ENCODE data around the gene TMC3.

TMC3 gene

DNA sequence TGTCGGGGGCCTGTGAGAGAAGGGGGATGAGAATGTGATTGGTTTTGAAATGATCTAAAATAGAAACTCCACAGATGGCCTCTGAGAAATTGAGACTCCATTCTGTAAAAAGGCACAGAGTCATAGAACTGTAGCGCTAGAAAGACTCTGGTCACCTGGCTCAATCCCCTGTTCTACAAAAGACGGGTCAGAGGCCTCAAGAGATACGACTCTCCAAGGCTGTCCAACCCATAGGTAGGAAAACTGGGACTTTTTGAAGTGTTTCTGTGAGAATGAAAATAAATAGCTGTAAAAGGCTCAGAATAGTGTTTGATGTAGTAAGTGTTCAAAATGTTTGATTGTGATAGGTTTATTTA lies 11.7 kb upstream of the TMC3 start:
- H3K9ac ChIP-seq (ENCODE audit: low read depth in 1 of 2, low read length in 2 of 2), result no peak overlapping the region
- H3K4me3 ChIP-seq (ENCODE audit: low read depth in 1 of 2, low read length in 2 of 2), result no peak overlapping the region
- H3K4me1 ChIP-seq (ENCODE audit: control insufficient read depth in 1 of 2, insufficient read depth in 2 of 2, low read length in 2 of 2), result peaks cover 9 to 24% of the 10 kb centered on the region in 2 donors
- no peaks in the 10 kb centered on the region for H3K9me3 ChIP-seq (ENCODE audit: control insufficient read depth in 1 of 2, low read length in 2 of 2)
- H3K27me3 ChIP-seq (ENCODE audit: control insufficient read depth in 1 of 2, insufficient read depth in 2 of 2, low read length in 2 of 2), result no peaks in the 10 kb centered on the region
- H3K27ac ChIP-seq (ENCODE audit: low read depth, low read length), result no peak overlapping the region
- H3K36me3 ChIP-seq (ENCODE audit: control insufficient read depth in 1 of 2, insufficient read depth in 2 of 2, low read length in 2 of 2), result no peaks in the 10 kb centered on the region

DNA sequence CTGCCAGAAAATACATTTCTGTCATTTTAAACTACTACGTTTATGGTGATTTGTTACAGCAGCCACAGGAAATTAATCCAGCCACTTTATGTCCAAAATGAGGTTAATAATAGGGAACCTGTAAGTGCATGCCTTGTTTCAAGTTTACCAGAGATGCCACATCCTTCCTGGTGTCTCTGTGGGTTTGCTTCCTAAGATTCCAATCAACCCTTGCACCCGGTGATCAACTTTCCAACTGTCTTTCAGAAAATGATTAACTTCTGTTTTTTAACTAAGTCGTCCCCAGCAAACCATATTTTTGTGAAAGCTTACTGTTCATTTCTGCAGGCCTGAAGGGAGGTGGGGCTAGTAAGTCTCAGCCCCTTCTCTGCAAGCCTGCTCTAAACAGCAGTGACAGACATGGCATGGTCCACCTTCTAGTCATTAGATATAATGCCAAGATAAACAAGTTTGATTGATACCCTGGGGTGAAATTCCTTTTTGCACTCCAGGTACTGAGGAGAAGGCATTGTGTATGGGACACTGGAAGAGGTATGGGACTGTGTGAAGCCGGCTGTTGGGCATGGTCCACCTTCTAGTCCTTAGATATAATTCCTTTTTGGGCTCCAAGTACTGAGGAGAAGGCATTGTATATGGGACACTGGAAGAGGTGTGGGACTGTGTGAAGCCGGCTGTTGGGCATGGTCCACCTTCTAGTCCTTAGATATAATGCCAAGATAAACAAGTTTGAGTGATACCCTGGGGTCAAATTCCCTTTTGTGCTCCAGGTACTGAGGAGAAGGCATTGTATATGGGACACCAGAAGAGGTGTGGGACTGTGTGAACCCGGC lies 11.1 kb upstream of the TMC3 start:
- Histone ChIP-seq H3K4me3 (ENCODE audit: low read depth in 1 of 2, low read length in 2 of 2) (no peak overlapping the region), H3K9me3 (ENCODE audit: control insufficient read depth in 1 of 2, low read length in 2 of 2) (no peaks in the 10 kb centered on the region), H3K27ac (ENCODE audit: low read depth, low read length) (no peak overlapping the region), H3K27me3 (ENCODE audit: control insufficient read depth in 1 of 2, insufficient read depth in 2 of 2, low read length in 2 of 2) (no peaks in the 10 kb centered on the region), H3K36me3 (ENCODE audit: control insufficient read depth in 1 of 2, insufficient read depth in 2 of 2, low read length in 2 of 2) (no peaks in the 10 kb centered on the region), H3K4me1 (ENCODE audit: control insufficient read depth in 1 of 2, insufficient read depth in 2 of 2, low read length in 2 of 2) (peaks cover 9 to 24% of the 10 kb centered on the region in 2 donors), H3K9ac (ENCODE audit: low read depth in 1 of 2, low read length in 2 of 2) (no peak overlapping the region)

DNA sequence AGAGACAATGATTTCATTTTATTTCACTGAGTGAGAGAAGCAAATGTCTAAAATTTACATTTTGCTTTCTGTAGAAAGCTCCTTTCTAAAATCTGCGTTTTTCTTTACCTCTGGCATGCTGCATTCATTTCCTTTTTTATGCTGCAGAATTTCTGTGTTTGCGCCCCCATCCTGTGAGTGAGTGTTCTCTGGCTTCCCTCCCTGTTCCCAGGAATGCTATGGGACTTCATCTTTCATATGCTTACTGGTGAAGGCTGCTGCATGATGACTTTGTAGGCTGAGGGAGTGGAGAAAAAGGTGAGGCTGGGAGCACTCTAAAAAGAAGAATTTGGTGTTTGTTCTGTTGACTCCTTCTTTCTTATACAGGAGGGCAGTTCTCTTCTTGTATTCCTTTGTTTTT lies 7.7 kb upstream of the TMC3 start:
- Histone ChIP-seq H3K9me3 (ENCODE audit: control insufficient read depth in 1 of 2, low read length in 2 of 2) (no peaks in the 10 kb centered on the region), H3K36me3 (ENCODE audit: control insufficient read depth in 1 of 2, insufficient read depth in 2 of 2, low read length in 2 of 2) (no peaks in the 10 kb centered on the region), H3K9ac (ENCODE audit: low read depth in 1 of 2, low read length in 2 of 2) (no peak overlapping the region), H3K27me3 (ENCODE audit: control insufficient read depth in 1 of 2, insufficient read depth in 2 of 2, low read length in 2 of 2) (peaks cover 0 to 3% of the 10 kb centered on the region in 2 donors), H3K4me1 (ENCODE audit: control insufficient read depth in 1 of 2, insufficient read depth in 2 of 2, low read length in 2 of 2) (peaks cover 7 to 14% of the 10 kb centered on the region in 2 donors), H3K27ac (ENCODE audit: low read depth, low read length) (no peak overlapping the region), H3K4me3 (ENCODE audit: low read depth in 1 of 2, low read length in 2 of 2) (no peak overlapping the region)

DNA sequence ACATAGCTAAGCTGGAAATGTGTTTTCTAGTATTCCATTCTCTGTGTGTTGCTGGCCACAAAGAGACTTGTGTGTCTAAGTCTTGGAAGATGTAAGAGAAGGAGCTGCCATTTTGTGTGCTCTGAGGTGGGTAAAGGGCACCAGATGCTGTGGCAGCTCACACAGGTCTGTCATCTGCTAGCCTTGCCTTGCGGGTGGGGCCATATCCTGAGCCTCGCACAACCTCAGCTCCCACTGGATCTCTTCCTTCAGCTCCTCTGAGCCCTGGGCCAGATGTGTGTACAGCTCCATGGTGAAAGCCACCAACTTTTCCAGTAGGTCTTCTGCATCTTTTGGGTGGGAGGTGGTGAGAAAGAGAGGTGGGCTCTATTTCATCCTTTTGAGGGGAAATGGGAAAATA lies 6.7 kb upstream of the TMC3 start:
- H3K9me3 ChIP-seq (ENCODE audit: control insufficient read depth in 1 of 2, low read length in 2 of 2), result no peaks in the 10 kb centered on the region
- H3K27ac ChIP-seq (ENCODE audit: low read depth, low read length), result no peak overlapping the region
- no peak overlapping the region for H3K4me3 ChIP-seq (ENCODE audit: low read depth in 1 of 2, low read length in 2 of 2)
- H3K9ac ChIP-seq (ENCODE audit: low read depth in 1 of 2, low read length in 2 of 2), result no peak overlapping the region
- H3K27me3 ChIP-seq (ENCODE audit: control insufficient read depth in 1 of 2, insufficient read depth in 2 of 2, low read length in 2 of 2), result peaks cover 0 to 3% of the 10 kb centered on the region in 2 donors
- peaks cover 6 to 7% of the 10 kb centered on the region in 2 donors for H3K4me1 ChIP-seq (ENCODE audit: control insufficient read depth in 1 of 2, insufficient read depth in 2 of 2, low read length in 2 of 2)
- no peaks in the 10 kb centered on the region for H3K36me3 ChIP-seq (ENCODE audit: control insufficient read depth in 1 of 2, insufficient read depth in 2 of 2, low read length in 2 of 2)

DNA sequence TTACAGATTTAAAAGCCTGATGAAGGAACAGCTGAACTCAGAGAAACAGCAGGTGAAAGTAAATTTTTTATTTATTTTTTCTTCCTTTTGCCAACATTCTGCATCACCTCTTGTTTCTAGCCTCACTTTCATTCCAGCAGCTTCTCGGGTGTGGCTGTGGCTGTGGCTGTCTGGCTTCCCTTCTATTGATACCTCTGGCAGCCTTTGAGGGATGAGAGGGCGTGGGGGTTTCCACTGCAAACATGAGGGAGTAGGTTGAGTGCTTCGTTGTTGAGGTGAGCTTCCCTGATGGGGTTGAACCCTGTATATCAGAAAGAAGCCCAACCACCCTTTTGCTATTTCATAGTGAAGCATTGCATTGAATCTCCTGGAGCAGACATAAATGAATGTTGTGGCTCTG lies 6.2 kb upstream of the TMC3 start:
- H3K4me3 ChIP-seq (ENCODE audit: low read depth in 1 of 2, low read length in 2 of 2), result no peak overlapping the region
- H3K27me3 ChIP-seq (ENCODE audit: control insufficient read depth in 1 of 2, insufficient read depth in 2 of 2, low read length in 2 of 2), result peaks cover 0 to 3% of the 10 kb centered on the region in 2 donors
- peaks cover 3 to 4% of the 10 kb centered on the region in 2 donors for H3K4me1 ChIP-seq (ENCODE audit: control insufficient read depth in 1 of 2, insufficient read depth in 2 of 2, low read length in 2 of 2)
- no peaks in the 10 kb centered on the region for H3K36me3 ChIP-seq (ENCODE audit: control insufficient read depth in 1 of 2, insufficient read depth in 2 of 2, low read length in 2 of 2)
- no peaks in the 10 kb centered on the region for H3K9me3 ChIP-seq (ENCODE audit: control insufficient read depth in 1 of 2, low read length in 2 of 2)
- H3K27ac ChIP-seq (ENCODE audit: low read depth, low read length), result no peak overlapping the region
- no peak overlapping the region for H3K9ac ChIP-seq (ENCODE audit: low read depth in 1 of 2, low read length in 2 of 2)

DNA sequence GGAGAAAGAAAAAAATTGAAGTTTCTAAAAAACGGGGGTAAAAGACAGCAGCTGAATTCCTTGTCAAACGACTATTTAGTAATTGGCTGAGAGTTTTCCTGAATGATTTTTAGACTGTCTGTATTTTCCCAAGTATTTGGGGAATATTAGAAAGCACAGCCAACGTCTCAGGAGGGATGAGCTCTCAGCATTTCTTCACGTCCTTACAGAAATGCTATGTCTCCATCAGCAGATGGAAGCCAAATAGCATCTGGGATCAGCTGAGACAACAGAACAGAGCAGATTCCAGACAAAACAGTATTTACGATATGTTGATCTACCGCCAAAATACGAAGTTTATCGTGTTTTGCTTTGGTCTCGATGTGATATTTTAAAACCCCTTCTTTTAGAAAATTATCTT lies 5.3 kb upstream of the TMC3 start:
- Histone ChIP-seq H3K27ac (ENCODE audit: low read depth, low read length) (no peak overlapping the region), H3K9me3 (ENCODE audit: control insufficient read depth in 1 of 2, low read length in 2 of 2) (no peaks in the 10 kb centered on the region), H3K9ac (ENCODE audit: low read depth in 1 of 2, low read length in 2 of 2) (no peak overlapping the region), H3K4me3 (ENCODE audit: low read depth in 1 of 2, low read length in 2 of 2) (no peak overlapping the region), H3K4me1 (ENCODE audit: control insufficient read depth in 1 of 2, insufficient read depth in 2 of 2, low read length in 2 of 2) (no peaks in the 10 kb centered on the region), H3K27me3 (ENCODE audit: control insufficient read depth in 1 of 2, insufficient read depth in 2 of 2, low read length in 2 of 2) (peaks cover 0 to 3% of the 10 kb centered on the region in 2 donors), H3K36me3 (ENCODE audit: control insufficient read depth in 1 of 2, insufficient read depth in 2 of 2, low read length in 2 of 2) (no peaks in the 10 kb centered on the region)

DNA sequence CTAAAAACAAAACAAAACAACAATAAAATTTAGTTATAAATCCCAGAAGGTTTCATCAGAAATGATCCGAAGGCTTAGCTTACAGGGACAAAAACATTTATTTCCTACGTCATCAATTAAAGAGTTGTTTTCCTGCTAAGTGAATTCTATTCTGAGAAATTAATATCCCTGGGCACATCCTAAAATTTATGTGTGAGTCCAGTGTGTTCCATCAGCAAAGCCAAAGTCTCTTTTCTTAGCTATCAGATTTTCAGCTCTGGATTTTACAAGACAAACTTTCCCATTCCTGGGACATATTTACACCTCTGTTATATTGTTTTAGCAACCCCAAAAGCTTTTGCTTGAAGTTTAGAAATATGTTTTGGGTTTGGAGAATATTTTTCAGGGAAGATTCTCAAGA lies 4.4 kb upstream of the TMC3 start:
- Histone ChIP-seq H3K27ac (ENCODE audit: low read depth, low read length) (no peak overlapping the region), H3K36me3 (ENCODE audit: control insufficient read depth in 1 of 2, insufficient read depth in 2 of 2, low read length in 2 of 2) (no peaks in the 10 kb centered on the region), H3K9me3 (ENCODE audit: control insufficient read depth in 1 of 2, low read length in 2 of 2) (no peaks in the 10 kb centered on the region), H3K4me3 (ENCODE audit: low read depth in 1 of 2, low read length in 2 of 2) (no peak overlapping the region), H3K9ac (ENCODE audit: low read depth in 1 of 2, low read length in 2 of 2) (no peak overlapping the region), H3K27me3 (ENCODE audit: control insufficient read depth in 1 of 2, insufficient read depth in 2 of 2, low read length in 2 of 2) (peaks cover 0 to 3% of the 10 kb centered on the region in 2 donors), H3K4me1 (ENCODE audit: control insufficient read depth in 1 of 2, insufficient read depth in 2 of 2, low read length in 2 of 2) (no peaks in the 10 kb centered on the region)

DNA sequence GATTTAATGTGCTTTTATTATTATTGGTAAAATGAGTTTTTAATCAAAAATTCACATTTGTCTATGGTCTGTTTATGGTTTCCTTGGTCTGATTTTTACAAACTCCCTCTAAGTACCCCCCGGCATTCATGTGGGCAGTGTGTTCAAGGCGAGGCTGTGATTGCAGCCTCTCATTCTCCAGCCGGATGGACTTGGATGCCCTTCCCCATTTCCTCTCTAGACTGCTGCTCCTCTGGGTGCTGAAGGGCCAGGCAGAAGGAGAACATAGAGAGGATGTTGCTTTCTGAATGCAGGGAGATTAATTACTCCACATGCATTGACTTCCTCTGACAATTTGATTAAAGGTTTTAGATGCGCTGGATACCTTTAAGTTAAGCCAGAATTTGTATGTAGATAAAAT lies 3.9 kb upstream of the TMC3 start:
- H3K36me3 ChIP-seq (ENCODE audit: control insufficient read depth in 1 of 2, insufficient read depth in 2 of 2, low read length in 2 of 2), result no peaks in the 10 kb centered on the region
- H3K9ac ChIP-seq (ENCODE audit: low read depth in 1 of 2, low read length in 2 of 2), result no peak overlapping the region
- H3K4me3 ChIP-seq (ENCODE audit: low read depth in 1 of 2, low read length in 2 of 2), result no peak overlapping the region
- H3K9me3 ChIP-seq (ENCODE audit: control insufficient read depth in 1 of 2, low read length in 2 of 2), result no peaks in the 10 kb centered on the region
- no peaks in the 10 kb centered on the region for H3K4me1 ChIP-seq (ENCODE audit: control insufficient read depth in 1 of 2, insufficient read depth in 2 of 2, low read length in 2 of 2)
- H3K27me3 ChIP-seq (ENCODE audit: control insufficient read depth in 1 of 2, insufficient read depth in 2 of 2, low read length in 2 of 2), result peaks cover 0 to 3% of the 10 kb centered on the region in 2 donors
- no peak overlapping the region for H3K27ac ChIP-seq (ENCODE audit: low read depth, low read length)

DNA sequence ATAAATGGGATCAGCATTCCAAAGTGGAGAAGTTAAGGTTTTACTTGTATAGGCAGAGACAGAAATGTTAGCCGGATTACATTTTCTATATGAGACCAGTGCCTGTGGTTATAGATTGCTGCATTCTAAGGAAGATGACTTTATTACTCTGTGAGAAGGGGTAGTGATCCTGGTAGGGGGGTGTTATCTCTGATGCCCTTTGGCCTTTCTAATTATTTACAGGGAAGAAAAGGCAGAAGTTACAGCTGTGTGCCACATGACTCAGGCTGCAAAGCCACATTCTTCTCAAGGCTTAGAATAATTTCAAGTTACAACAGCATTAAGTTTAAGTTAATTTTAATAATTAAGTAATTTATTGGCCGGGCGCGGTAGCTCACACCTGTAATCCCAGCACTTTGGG lies 2.2 kb upstream of the TMC3 start:
- Histone ChIP-seq H3K9me3 (ENCODE audit: control insufficient read depth in 1 of 2, low read length in 2 of 2) (no peaks in the 10 kb centered on the region), H3K36me3 (ENCODE audit: control insufficient read depth in 1 of 2, insufficient read depth in 2 of 2, low read length in 2 of 2) (no peaks in the 10 kb centered on the region), H3K4me3 (ENCODE audit: low read depth in 1 of 2, low read length in 2 of 2) (no peak overlapping the region), H3K9ac (ENCODE audit: low read depth in 1 of 2, low read length in 2 of 2) (no peak overlapping the region), H3K4me1 (ENCODE audit: control insufficient read depth in 1 of 2, insufficient read depth in 2 of 2, low read length in 2 of 2) (no peaks in the 10 kb centered on the region), H3K27ac (ENCODE audit: low read depth, low read length) (no peak overlapping the region), H3K27me3 (ENCODE audit: control insufficient read depth in 1 of 2, insufficient read depth in 2 of 2, low read length in 2 of 2) (peaks cover 0 to 3% of the 10 kb centered on the region in 2 donors)

DNA sequence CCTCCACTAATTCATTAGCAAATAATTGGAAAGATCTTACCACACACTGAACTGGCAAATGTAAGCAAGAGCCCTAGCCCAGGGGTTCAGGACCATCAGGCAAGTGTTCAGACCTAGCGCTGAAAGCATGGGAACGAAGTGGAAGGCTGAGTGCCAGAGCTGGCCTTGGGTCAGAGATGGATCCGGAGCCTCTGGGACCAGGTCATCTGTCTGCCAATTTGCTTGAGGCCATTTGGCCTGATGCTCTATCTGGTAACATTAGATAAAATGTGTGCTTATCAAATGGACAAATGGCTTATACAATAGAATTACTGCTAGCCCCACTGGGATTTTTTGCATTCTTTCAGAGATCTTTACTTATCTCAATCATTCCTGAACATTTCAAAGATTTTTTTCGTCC lies 1.4 kb upstream of the TMC3 start:
- H3K27ac ChIP-seq (ENCODE audit: low read depth, low read length), result no peak overlapping the region

More for the DNA sequence above, 1.4 kb upstream of the TMC3 start:
- H3K4me3 ChIP-seq (ENCODE audit: low read depth in 1 of 2, low read length in 2 of 2), result no peak overlapping the region
- H3K4me1 ChIP-seq (ENCODE audit: control insufficient read depth in 1 of 2, insufficient read depth in 2 of 2, low read length in 2 of 2), result no peaks in the 10 kb centered on the region
- H3K27me3 ChIP-seq (ENCODE audit: control insufficient read depth in 1 of 2, insufficient read depth in 2 of 2, low read length in 2 of 2), result peaks cover 0 to 3% of the 10 kb centered on the region in 2 donors
- no peaks in the 10 kb centered on the region for H3K9me3 ChIP-seq (ENCODE audit: control insufficient read depth in 1 of 2, low read length in 2 of 2)
- no peak overlapping the region for H3K9ac ChIP-seq (ENCODE audit: low read depth in 1 of 2, low read length in 2 of 2)
- H3K36me3 ChIP-seq (ENCODE audit: control insufficient read depth in 1 of 2, insufficient read depth in 2 of 2, low read length in 2 of 2), result no peaks in the 10 kb centered on the region

Measured in duodenal mucosa (tissue), 2 donors.